Measurements from ENCODE around the gene ASIC3. TPM values are rescaled to one million over a fixed set of nuclear protein-coding genes. Genes with fewer than 3 reads are reported as not detected.

The ASIC3 gene
- total and polyA plus RNA-seq, 3 donors from 2014 or later = 20.8 to 37.9 (median 27.5) TPM

DNA sequence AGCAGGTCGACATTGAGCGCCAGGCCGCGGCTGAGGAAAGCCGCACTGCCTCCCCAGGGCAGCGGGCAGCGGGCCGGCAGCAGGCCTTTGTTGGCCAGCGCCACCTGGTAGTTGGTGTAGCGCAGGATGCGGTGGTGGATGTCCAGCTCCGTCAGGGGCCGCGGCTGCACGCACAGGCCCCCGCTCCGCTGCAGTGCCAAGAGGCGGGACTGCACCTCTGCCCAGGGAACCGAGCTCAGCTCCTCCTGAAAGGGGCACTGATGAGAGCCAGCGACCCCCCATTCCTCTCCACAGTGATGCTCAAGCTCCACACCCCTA is 29.2 kb upstream of the ASIC3 start:
- DNase-seq = no peak
- Histone ChIP-seq H3K27ac (no peak overlapping the region), H3K4me3 (peak overlapping the region; percentile 21 to 34), H3K4me1 (peaks cover 2% of the 10 kb centered on the region), H3K27me3 (no peaks in the 10 kb centered on the region), H3K36me3 (ENCODE audit: low read depth, missing control alignments) (no peaks in the 10 kb centered on the region), H3K9me3 (no peaks in the 10 kb centered on the region)
- 15 to 68% methylated on average over 3 to 14 of the region's 20 CpGs for WGBS, 2 donors
- TF ChIP-seq POLR2A (IDR thresholded peaks at IDR 0.05) = no peak
- TF ChIP-seq, protein P1, sequence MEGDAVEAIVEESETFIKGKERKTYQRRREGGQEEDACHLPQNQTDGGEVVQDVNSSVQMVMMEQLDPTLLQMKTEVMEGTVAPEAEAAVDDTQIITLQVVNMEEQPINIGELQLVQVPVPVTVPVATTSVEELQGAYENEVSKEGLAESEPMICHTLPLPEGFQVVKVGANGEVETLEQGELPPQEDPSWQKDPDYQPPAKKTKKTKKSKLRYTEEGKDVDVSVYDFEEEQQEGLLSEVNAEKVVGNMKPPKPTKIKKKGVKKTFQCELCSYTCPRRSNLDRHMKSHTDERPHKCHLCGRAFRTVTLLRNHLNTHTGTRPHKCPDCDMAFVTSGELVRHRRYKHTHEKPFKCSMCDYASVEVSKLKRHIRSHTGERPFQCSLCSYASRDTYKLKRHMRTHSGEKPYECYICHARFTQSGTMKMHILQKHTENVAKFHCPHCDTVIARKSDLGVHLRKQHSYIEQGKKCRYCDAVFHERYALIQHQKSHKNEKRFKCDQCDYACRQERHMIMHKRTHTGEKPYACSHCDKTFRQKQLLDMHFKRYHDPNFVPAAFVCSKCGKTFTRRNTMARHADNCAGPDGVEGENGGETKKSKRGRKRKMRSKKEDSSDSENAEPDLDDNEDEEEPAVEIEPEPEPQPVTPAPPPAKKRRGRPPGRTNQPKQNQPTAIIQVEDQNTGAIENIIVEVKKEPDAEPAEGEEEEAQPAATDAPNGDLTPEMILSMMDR (IDR thresholded peaks at IDR 0.05) = no peak
- intact Hi-C loops (cut with DNase I; ENCODE audit: low total_unique reads) = no loop called here

DNA sequence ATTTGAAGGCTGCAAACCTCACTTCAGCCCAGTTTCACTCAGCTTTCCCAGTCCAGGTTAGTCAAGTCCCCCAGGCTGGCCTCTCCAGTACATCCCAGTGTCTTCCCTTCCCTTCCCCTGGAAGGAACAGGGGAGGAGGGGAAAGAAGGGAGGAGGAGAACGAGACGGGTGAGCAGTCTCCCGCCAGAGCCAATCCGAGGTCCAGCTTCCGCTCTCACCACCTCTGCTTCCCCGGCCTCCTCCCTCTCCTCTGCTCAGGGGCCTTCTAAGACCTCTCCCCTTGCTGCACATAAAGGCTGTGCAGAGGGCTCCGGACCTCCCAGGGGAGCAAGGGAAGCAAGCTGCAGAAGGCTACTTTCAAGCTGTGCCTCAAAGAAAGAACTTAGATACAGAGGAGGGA is 28.1 kb upstream of the ASIC3 start:
- intact Hi-C loops (cut with DNase I; ENCODE audit: low total_unique reads) = no loop called here
- Histone ChIP-seq H3K36me3 (ENCODE audit: low read depth, missing control alignments) (no peaks in the 10 kb centered on the region), H3K27ac (no peak overlapping the region), H3K4me3 (no peak overlapping the region), H3K4me1 (peaks cover 2% of the 10 kb centered on the region), H3K9me3 (no peaks in the 10 kb centered on the region), H3K27me3 (no peaks in the 10 kb centered on the region)
- no peak for DNase-seq
- no peak for TF ChIP-seq POLR2A (IDR thresholded peaks at IDR 0.05)
- TF ChIP-seq, protein P1 (IDR thresholded peaks at IDR 0.05) = no peak
- WGBS, 2 donors = 44 to 62% methylated on average over 7 of the region's 7 CpGs

DNA sequence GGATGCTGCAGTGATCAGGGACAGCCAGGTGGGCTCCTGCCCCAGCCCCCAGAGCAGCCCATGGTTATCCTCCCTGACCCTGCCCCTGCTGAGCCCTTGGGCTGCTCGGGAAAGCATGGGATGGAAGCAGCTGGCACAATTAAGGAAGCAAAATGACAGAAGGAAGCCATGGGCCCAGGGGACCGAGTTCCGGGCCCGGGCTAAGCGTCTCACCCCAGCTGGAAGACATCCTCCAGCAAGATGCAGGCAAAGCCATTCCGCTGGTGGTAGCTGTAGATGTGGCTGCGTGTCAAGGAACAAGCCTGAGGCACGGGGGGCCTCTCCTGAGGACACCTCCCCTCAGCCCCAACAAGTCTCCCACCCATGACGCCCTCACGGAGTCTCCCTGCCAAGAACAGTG is 25.1 kb upstream of the ASIC3 start:
- no peaks in the 10 kb centered on the region for H3K27me3 ChIP-seq
- no peak overlapping the region for H3K27ac ChIP-seq
- DNase-seq = no peak
- no peak overlapping the region for H3K4me3 ChIP-seq
- H3K4me1 ChIP-seq = peaks cover 6% of the 10 kb centered on the region
- no peaks in the 10 kb centered on the region for H3K9me3 ChIP-seq
- 73 to 90% methylated on average over 5 to 10 of the region's 10 CpGs for WGBS, 2 donors
- no peaks in the 10 kb centered on the region for H3K36me3 ChIP-seq (ENCODE audit: low read depth, missing control alignments)
- intact Hi-C loops (cut with DNase I; ENCODE audit: low total_unique reads) = no loop called here
- TF ChIP-seq, protein P1 (IDR thresholded peaks at IDR 0.05) = no peak
- no peak for TF ChIP-seq POLR2A (IDR thresholded peaks at IDR 0.05)

DNA sequence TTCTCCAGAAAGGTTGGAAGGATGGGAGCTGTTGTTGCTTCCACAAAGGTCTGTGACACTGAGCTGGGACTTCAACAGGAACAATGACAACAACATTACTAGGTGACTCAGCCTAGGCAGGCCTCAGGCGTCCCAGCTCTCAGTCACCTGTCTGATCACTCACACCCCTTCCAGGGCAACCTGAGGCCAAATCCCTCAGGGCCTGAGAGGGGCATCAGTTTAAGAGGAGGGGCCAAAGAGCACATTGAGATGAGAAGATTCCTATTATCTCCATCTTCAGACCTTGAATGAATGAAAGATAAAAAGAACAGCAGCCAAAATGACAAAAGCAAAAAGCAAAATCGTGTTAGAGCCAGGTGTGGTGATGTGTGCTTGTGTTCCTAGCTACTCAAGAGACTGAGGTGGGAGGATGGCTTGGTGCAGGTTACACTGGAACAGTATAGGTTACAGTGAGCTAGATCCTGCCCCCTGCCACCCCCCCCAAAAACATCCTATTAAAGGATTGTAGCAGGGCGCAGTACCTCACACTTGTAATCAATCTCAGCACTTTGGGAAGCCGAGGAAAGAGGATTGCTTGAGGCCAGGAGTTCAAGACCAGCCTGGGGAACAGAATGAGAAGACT is 23.8 kb upstream of the ASIC3 start, which contains the start of gene ATG9B:
Gene ATG9B (minus strand): TSS at position 60 of the 622 bp plus-strand sequence. CDS start 71 bp downstream, outside the sequence.
- no peaks in the 10 kb centered on the region for H3K27me3 ChIP-seq
- H3K9me3 ChIP-seq = no peaks in the 10 kb centered on the region
- 76 to 78% methylated on average over 4 of the region's 4 CpGs for WGBS, 2 donors
- no peaks in the 10 kb centered on the region for H3K36me3 ChIP-seq (ENCODE audit: low read depth, missing control alignments)
- intact Hi-C loops (cut with DNase I; ENCODE audit: low total_unique reads) = no loop called here
- no peak within 1 kb of the TSS for H3K27ac ChIP-seq
- H3K4me1 ChIP-seq = peaks cover 7% of the 10 kb centered on the region
- no peak for DNase-seq
- no peak within 1 kb of the TSS for H3K4me3 ChIP-seq
- no peak for TF ChIP-seq POLR2A (IDR thresholded peaks at IDR 0.05)
- TF ChIP-seq, protein P1 (IDR thresholded peaks at IDR 0.05) = no peak
